Endothelial cell of umbilical vein (primary cell): ENCODE results near the gene COQ4. TPM values are rescaled to one million over a fixed set of nuclear protein-coding genes. Genes with fewer than 3 reads are reported as not detected.
A peak's percentile ranks its signal among the peaks of the same experiment; 100 is the strongest.

Source experiments
- BruUV-seq: library from RNA; stranded (reverse); fragments of 400-500 nt; replicated peaks from 2 replicates; lab custom pipeline; 2021; lab: Mats Ljungman, UMichigan
- CTCF ChIA-PET: fragments of 300-600, 350-600 bp; sonication (Branson Sonifier 250); formaldehyde crosslinking; loops from one replicate; lab custom pipeline; 2021; ENCODE audit warnings: antibody characterized with exemption, inconsistent platforms; lab: Charles Lee
- POLR2A ChIA-PET: fragments of 300-600, 350-600 bp; sonication (Branson Sonifier 250); formaldehyde crosslinking; loops from one replicate; lab custom pipeline; 2021; ENCODE audit warnings: antibody characterized with exemption, inconsistent platforms; lab: Charles Lee
- DNase-seq: peaks from one replicate; pipeline ENCODE4 v3.0.0-alpha.2; 2011; ENCODE audit warnings: low read depth, low spot score
- FAIRE-seq: peaks from 2 replicates; lab custom pipeline; 2011; peaks lifted over from hg19 to GRCh38; lab: Jason Lieb, UNC
- H2AFZ ChIP-seq: 2 replicates; pipeline ENCODE4 v1.6.0; 2012; ENCODE audit warnings: low read depth, low read length, control low read depth, inconsistent platforms
- H3K27ac ChIP-seq: 2 replicates; pipeline ENCODE4 v1.5.1; 2011; ENCODE audit warnings: low read depth, mild to moderate bottlenecking, control low read depth, low read length, moderate library complexity; ENCODE audit not compliant: insufficient read depth
- H3K27me3 ChIP-seq, 2 experiments: 2 replicates each; pipeline versions ENCODE4 v1.6.0 to v1.6.1; 2011; ENCODE audit warnings: low read length in 2 of 2, mixed read lengths in 1 of 2; ENCODE audit not compliant: control insufficient read depth in 2 of 2, insufficient read depth in 2 of 2
- H3K36me3 ChIP-seq, 2 experiments: 2 replicates in 1 of 2; 3 replicates in 1 of 2; pipeline ENCODE4 v1.5.1; 2011; ENCODE audit warnings: low read length in 2 of 2, mild to moderate bottlenecking in 1 of 2, moderate library complexity in 1 of 2; ENCODE audit not compliant: control insufficient read depth in 2 of 2, insufficient read depth in 2 of 2; ENCODE audit errors: extremely low read depth in 1 of 2
- H3K4me1 ChIP-seq: 3 replicates; pipeline ENCODE4 v1.5.1; 2011; ENCODE audit warnings: mild to moderate bottlenecking, low read length; ENCODE audit not compliant: control insufficient read depth, insufficient read depth; ENCODE audit errors: extremely low read depth
- H3K4me2 ChIP-seq: 2 replicates; pipeline ENCODE4 v1.6.1; 2011; ENCODE audit warnings: low read length, control low read depth, mixed read lengths; ENCODE audit not compliant: insufficient read depth
- H3K4me3 ChIP-seq, 3 experiments: fragments of 200-600 bp in 1 of 3; sonication (generic), shearing (Covaris generic) in 1 of 3; replicated peaks in 1 of 3; 2 replicates each; pipeline ENCODE4 v1.5.1; 2011 to 2016; ENCODE audit warnings: control low read depth in 3 of 3, low read length in 3 of 3, mild to moderate bottlenecking in 2 of 3, inconsistent platforms in 1 of 3, low read depth in 1 of 3, moderate library complexity in 1 of 3; ENCODE audit not compliant: insufficient read depth in 1 of 3
- H3K79me2 ChIP-seq: 2 replicates; pipeline ENCODE4 v1.6.0; 2012; ENCODE audit warnings: low read length, inconsistent platforms; ENCODE audit not compliant: control insufficient read depth, insufficient read depth
- H3K9ac ChIP-seq: replicated peaks from 2 replicates; pipeline ENCODE3; 2011; ENCODE audit warnings: low read length, control low read depth; ENCODE audit not compliant: insufficient read depth; ENCODE audit errors: extremely low read depth
- H3K9me1 ChIP-seq: replicated peaks from 3 replicates; pipeline ENCODE4 v1.6.0; 2011; ENCODE audit warnings: mild to moderate bottlenecking, low read length; ENCODE audit not compliant: control insufficient read depth, insufficient read depth; ENCODE audit errors: extremely low read depth
- H3K9me3 ChIP-seq: replicated peaks from 2 replicates; pipeline ENCODE4 v1.5.1; 2012; ENCODE audit warnings: low read length, inconsistent platforms; ENCODE audit not compliant: control insufficient read depth, insufficient read depth
- H4K20me1 ChIP-seq: replicated peaks from 2 replicates; pipeline ENCODE3; 2011; ENCODE audit warnings: mild to moderate bottlenecking, low read length; ENCODE audit not compliant: control insufficient read depth, insufficient read depth; ENCODE audit errors: extremely low read depth
- EZH2 ChIP-seq: IDR thresholded peaks from 2 replicates; pipeline ENCODE4 v1.6.1; 2012; ENCODE audit warnings: borderline replicate concordance, low read depth, mild to moderate bottlenecking, moderate library complexity, low read length, inconsistent platforms; ENCODE audit not compliant: severe bottlenecking
- FOS ChIP-seq: IDR thresholded peaks from 2 replicates; pipeline ENCODE4 v1.6.1; 2011; ENCODE audit warnings: mild to moderate bottlenecking, low read length, moderate library complexity, borderline replicate concordance; ENCODE audit not compliant: insufficient read depth
- GATA2 ChIP-seq: IDR thresholded peaks from 2 replicates; pipeline ENCODE4 v1.7.0; 2011; ENCODE audit warnings: low read depth, mild to moderate bottlenecking, moderate library complexity, mixed read lengths, low read length; ENCODE audit not compliant: insufficient read length, insufficient read depth
- MYC ChIP-seq: IDR thresholded peaks from one replicate; pipeline ENCODE4 v1.6.1; 2011; ENCODE audit warnings: mild to moderate bottlenecking, low read depth, low read length
- POLR2A ChIP-seq: IDR thresholded peaks from 2 replicates; pipeline ENCODE4 v1.6.1; 2012; ENCODE audit warnings: low read depth, mild to moderate bottlenecking, control low read depth, low read length
- POLR2AphosphoS5 ChIP-seq: IDR thresholded peaks from 2 replicates; pipeline ENCODE4 v1.6.1; 2012; ENCODE audit warnings: low read depth, mild to moderate bottlenecking, control low read depth, low read length, moderate library complexity; ENCODE audit not compliant: insufficient read depth
- dilution Hi-C: fragments of 300-500 bp; cut with MboI; formaldehyde crosslinking; loops from one replicate; pipeline ENCODE4 v1.15.0; 2019; ENCODE audit warnings: low sequenced_read_pairs; ENCODE audit not compliant: extremely low pct_ligation_motif_present
- intact Hi-C: fragments of 100-400 bp; cut with micrococcal nuclease; formaldehyde crosslinking; loops from one replicate; pipeline ENCODE4 v1.10.0; 2022
- polyA plus RNA-seq, 4 experiments: library from polyadenylated mRNA; depleted of rRNA in 3 of 4; stranded (reverse) in 3 of 4; unstranded in 1 of 4; fragments of >200 nt; gene quantifications; 2 replicates each; pipeline versions ENCODE4 v1.2.1 to v1.2.3, GENCODE V29; 2011 to 2012; ENCODE audit warnings: missing spikeins in 1 of 4
- total RNA-seq: library from RNA; stranded (reverse); gene quantifications from 2 replicates; pipeline ENCODE4 v1.2.3, GENCODE V29; 2021
- TF ChIP-seq, protein P1 (sequence below): IDR thresholded peaks from 2 replicates; pipeline ENCODE4 v1.6.1; 2011; ENCODE audit not compliant: insufficient read depth, insufficient read length
- TF ChIP-seq, protein P2 (sequence below), 2 donors: IDR thresholded peaks; 1 replicate in 1 of 2; 2 replicates in 1 of 2; pipeline ENCODE4 v1.5.1; 2011; ENCODE audit warnings: low read length in 2 of 2, mild to moderate bottlenecking in 2 of 2, moderate library complexity in 2 of 2, control low read depth in 1 of 2, inconsistent platforms in 1 of 2, low read depth in 1 of 2; ENCODE audit not compliant: insufficient read depth in 1 of 2; ENCODE audit errors: extremely low read depth in 1 of 2

The COQ4 gene
- total and polyA plus RNA-seq, 2 donors (not counting 3 experiments of a cell fraction or from before 2014, with no cell fraction given) = 44.4 to 78.1 TPM

DNA sequence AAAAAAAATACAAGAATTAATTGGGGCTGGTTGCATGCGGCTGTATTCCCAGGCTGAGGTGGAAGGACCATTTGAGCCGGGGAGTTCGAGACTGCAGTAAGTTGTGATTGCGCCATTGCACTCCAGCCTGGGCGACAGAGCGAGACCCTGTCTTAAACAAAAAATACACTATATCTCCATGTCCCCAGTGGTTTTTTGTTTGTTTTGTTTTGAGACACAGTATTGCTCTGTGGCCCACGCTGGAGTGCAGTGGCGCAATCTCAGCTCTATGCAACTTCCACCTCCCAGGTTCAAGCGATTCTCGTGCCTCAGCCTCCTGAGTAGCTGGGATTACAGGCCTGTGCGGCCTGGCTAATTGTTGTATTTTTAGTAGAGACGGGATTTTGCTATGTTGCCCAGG lies 1.2 kb downstream of the COQ4 start:
- POLR2A ChIA-PET = no interaction called here
- H4K20me1 ChIP-seq = no peaks in the 10 kb centered on the region
- no peak for TF ChIP-seq MYC
- TF ChIP-seq, protein P1, sequence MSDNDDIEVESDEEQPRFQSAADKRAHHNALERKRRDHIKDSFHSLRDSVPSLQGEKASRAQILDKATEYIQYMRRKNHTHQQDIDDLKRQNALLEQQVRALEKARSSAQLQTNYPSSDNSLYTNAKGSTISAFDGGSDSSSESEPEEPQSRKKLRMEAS = no peak
- no peak for TF ChIP-seq GATA2
- TF ChIP-seq POLR2A = no peak
- TF ChIP-seq EZH2 = no peak
- TF ChIP-seq, protein P2, sequence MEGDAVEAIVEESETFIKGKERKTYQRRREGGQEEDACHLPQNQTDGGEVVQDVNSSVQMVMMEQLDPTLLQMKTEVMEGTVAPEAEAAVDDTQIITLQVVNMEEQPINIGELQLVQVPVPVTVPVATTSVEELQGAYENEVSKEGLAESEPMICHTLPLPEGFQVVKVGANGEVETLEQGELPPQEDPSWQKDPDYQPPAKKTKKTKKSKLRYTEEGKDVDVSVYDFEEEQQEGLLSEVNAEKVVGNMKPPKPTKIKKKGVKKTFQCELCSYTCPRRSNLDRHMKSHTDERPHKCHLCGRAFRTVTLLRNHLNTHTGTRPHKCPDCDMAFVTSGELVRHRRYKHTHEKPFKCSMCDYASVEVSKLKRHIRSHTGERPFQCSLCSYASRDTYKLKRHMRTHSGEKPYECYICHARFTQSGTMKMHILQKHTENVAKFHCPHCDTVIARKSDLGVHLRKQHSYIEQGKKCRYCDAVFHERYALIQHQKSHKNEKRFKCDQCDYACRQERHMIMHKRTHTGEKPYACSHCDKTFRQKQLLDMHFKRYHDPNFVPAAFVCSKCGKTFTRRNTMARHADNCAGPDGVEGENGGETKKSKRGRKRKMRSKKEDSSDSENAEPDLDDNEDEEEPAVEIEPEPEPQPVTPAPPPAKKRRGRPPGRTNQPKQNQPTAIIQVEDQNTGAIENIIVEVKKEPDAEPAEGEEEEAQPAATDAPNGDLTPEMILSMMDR (IDR thresholded peaks at IDR 0.05; ENCODE audit: extremely low read depth in 1 of 2, insufficient read depth in 1 of 2, low read depth in 1 of 2, low read length in 2 of 2) = no peak
- TF ChIP-seq POLR2AphosphoS5 = no peak
- no peak for TF ChIP-seq FOS
- peaks cover 25% of the 10 kb centered on the region for H3K79me2 ChIP-seq
- peaks cover 3 to 13% of the 10 kb centered on the region in 2 experiments for H3K36me3 ChIP-seq
- DNase-seq (no peak), FAIRE-seq (no peak)
- no peak overlapping the region for H2AFZ ChIP-seq
- no peaks in the 10 kb centered on the region for H3K9me3 ChIP-seq
- CTCF ChIA-PET = interaction anchor here (1.8 kb wide), 1 partner anchor 18 kb away, joined by 7 read pairs; no protein-coding TSS in a partner anchor
- H3K27ac ChIP-seq = no peak overlapping the region
- H3K4me3 ChIP-seq = peak overlapping the region; percentile 83 to 92 (median 83)
- H3K27me3 ChIP-seq = no peaks in the 10 kb centered on the region
- no peak overlapping the region for H3K9ac ChIP-seq
- H3K4me1 ChIP-seq = peaks cover 12% of the 10 kb centered on the region
- no TSS peak for BruUV-seq
- H3K4me2 ChIP-seq = peak overlapping the region; percentile 90
- intact Hi-C loops = loop anchor here (2.0 kb wide), 2 partner anchors 47 to 49 kb away; partner anchors contain the start of gene URM1
- dilution Hi-C loops = no loop called here
- H3K9me1 ChIP-seq = no peaks in the 10 kb centered on the region
